ENCODE measurements around the gene PTPRK.

PTPRK gene

DNA sequence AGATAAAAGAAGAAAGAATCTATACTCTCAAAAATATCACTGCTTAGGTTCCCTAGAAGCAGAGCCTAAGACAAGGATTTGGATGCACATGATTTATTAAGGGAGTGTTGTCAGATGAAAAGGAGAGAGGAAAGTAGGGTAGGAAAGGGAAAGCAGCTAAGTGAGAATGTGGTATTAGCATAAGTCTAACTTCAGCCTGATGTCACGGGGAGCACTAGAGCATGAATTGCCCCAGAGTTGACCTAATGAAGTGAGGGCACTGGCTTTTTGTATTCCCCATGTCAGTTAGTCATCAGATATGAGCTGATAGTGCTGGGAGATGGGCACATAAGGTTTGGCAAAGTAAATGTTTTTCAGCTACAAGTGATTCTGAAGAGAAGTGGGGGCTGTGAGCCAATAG lies 490.6 kb downstream of the PTPRK start:
- Histone ChIP-seq H3K4me1 (no peaks in the 10 kb centered on the region), H3K9ac (no peak overlapping the region), H3K27me3 (ENCODE audit: control insufficient read depth, insufficient read depth, low read length) (no peaks in the 10 kb centered on the region), H3K36me3 (ENCODE audit: control insufficient read depth, insufficient read depth, low read length) (no peaks in the 10 kb centered on the region), H3K79me2 (no peaks in the 10 kb centered on the region), H2AFZ (no peak overlapping the region), H3K4me2 (ENCODE audit: low read length) (no peak overlapping the region), H3K27ac (no peak overlapping the region), H3K4me3 (ENCODE audit: low read depth, low read length) (no peak overlapping the region), H3K9me3 (ENCODE audit: control insufficient read depth, low read length) (no peaks in the 10 kb centered on the region)
- TF ChIP-seq, protein P1, sequence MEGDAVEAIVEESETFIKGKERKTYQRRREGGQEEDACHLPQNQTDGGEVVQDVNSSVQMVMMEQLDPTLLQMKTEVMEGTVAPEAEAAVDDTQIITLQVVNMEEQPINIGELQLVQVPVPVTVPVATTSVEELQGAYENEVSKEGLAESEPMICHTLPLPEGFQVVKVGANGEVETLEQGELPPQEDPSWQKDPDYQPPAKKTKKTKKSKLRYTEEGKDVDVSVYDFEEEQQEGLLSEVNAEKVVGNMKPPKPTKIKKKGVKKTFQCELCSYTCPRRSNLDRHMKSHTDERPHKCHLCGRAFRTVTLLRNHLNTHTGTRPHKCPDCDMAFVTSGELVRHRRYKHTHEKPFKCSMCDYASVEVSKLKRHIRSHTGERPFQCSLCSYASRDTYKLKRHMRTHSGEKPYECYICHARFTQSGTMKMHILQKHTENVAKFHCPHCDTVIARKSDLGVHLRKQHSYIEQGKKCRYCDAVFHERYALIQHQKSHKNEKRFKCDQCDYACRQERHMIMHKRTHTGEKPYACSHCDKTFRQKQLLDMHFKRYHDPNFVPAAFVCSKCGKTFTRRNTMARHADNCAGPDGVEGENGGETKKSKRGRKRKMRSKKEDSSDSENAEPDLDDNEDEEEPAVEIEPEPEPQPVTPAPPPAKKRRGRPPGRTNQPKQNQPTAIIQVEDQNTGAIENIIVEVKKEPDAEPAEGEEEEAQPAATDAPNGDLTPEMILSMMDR (IDR thresholded peaks at IDR 0.05): no peak

DNA sequence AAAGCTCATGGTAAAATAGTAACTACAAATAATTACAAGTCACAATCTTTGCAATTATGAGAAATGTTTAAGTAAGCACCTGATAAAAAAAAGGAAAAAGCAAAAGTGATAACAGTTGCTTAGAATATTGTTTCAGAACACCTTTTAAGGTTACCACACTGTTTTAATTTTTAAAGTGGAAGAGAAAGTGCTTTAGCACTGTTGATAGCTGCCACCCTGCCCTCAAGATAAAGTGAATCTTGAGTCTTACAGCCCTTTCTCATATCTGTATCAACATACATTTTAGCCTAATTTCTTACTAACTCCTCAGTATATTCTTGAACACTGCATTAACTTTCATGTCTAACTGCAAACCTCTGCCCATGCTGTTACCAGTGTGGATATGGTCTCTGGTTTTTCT lies 492.2 kb downstream of the PTPRK start:
- H3K4me3 ChIP-seq (ENCODE audit: low read depth, low read length): no peak overlapping the region
- TF ChIP-seq, protein P1 (IDR thresholded peaks at IDR 0.05): no peak
- no peak overlapping the region for H3K4me2 ChIP-seq (ENCODE audit: low read length)
- no peaks in the 10 kb centered on the region for H3K79me2 ChIP-seq
- H3K4me1 ChIP-seq: no peaks in the 10 kb centered on the region
- no peaks in the 10 kb centered on the region for H3K27me3 ChIP-seq (ENCODE audit: control insufficient read depth, insufficient read depth, low read length)
- H2AFZ ChIP-seq: no peak overlapping the region
- no peak overlapping the region for H3K9ac ChIP-seq
- no peak overlapping the region for H3K27ac ChIP-seq
- H3K36me3 ChIP-seq (ENCODE audit: control insufficient read depth, insufficient read depth, low read length): no peaks in the 10 kb centered on the region
- H3K9me3 ChIP-seq (ENCODE audit: control insufficient read depth, low read length): no peaks in the 10 kb centered on the region

DNA sequence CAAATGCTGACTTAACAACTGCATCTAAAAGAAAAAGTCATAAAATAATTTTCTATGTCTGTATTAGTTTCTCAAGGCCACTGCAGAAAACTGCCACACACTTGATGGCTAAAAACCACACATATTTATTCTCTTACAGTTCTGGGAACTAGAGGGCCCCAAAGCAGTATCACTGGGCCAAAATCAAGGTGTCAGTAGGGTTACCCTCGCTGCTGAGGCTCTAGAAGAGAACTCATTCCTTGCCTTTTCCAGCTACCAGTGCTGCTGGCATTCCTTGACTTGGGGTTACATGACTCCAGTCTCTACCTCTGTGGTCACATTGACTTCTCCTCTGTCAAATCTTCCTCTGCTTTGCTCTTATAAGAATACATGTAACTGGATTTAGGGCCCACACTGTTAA lies 494.9 kb downstream of the PTPRK start:
- no peaks in the 10 kb centered on the region for H3K79me2 ChIP-seq
- no peak overlapping the region for H3K9ac ChIP-seq
- H3K27ac ChIP-seq: no peak overlapping the region
- no peak overlapping the region for H3K4me3 ChIP-seq (ENCODE audit: low read depth, low read length)
- no peaks in the 10 kb centered on the region for H3K4me1 ChIP-seq
- no peaks in the 10 kb centered on the region for H3K9me3 ChIP-seq (ENCODE audit: control insufficient read depth, low read length)
- H3K4me2 ChIP-seq (ENCODE audit: low read length): no peak overlapping the region
- no peaks in the 10 kb centered on the region for H3K27me3 ChIP-seq (ENCODE audit: control insufficient read depth, insufficient read depth, low read length)
- TF ChIP-seq, protein P1 (IDR thresholded peaks at IDR 0.05): no peak
- no peaks in the 10 kb centered on the region for H3K36me3 ChIP-seq (ENCODE audit: control insufficient read depth, insufficient read depth, low read length)
- H2AFZ ChIP-seq: no peak overlapping the region

DNA sequence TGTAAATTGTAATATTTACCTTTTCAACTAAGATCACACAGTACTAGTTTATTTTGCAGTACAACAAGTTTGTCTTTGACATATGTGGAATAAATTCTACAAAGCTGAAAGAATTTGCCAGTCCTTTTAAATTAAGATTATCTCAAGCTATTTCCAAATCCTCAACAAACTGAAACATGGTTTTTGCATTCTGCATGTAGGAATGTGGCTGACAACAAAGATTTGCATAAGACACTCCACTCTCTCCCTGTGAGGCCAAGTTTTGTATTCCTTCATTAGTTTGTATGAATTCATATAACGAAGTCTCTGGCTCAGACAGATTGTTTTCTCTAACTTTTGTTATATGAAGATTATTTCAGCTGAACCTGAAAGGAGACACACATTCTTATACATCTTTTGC lies 495.4 kb downstream of the PTPRK start:
- H3K4me2 ChIP-seq (ENCODE audit: low read length): no peak overlapping the region
- no peak overlapping the region for H3K27ac ChIP-seq
- no peaks in the 10 kb centered on the region for H3K79me2 ChIP-seq
- TF ChIP-seq, protein P1 (IDR thresholded peaks at IDR 0.05): no peak
- H3K4me3 ChIP-seq (ENCODE audit: low read depth, low read length): no peak overlapping the region
- no peak overlapping the region for H2AFZ ChIP-seq
- H3K9me3 ChIP-seq (ENCODE audit: control insufficient read depth, low read length): no peaks in the 10 kb centered on the region
- no peaks in the 10 kb centered on the region for H3K36me3 ChIP-seq (ENCODE audit: control insufficient read depth, insufficient read depth, low read length)
- H3K4me1 ChIP-seq: no peaks in the 10 kb centered on the region
- H3K9ac ChIP-seq: no peak overlapping the region
- H3K27me3 ChIP-seq (ENCODE audit: control insufficient read depth, insufficient read depth, low read length): no peaks in the 10 kb centered on the region

DNA sequence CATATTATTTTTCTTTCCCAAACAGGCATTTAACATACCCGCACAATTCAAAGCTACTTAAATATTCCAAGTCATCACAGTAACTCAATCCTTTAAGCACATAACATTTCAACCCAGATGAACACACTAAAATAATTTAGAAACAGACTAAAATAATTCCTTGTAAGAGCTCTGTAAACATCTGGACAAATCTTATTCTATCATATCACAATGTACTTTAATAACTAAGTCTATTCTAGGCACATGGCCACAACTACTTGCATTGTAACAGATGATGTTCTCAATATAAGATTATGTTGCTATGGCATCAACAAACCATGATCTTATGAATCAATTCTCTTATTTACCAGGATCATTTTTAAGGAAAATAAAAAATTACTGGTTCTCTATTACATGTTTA lies 496.4 kb downstream of the PTPRK start:
- Histone ChIP-seq H3K4me1 (no peaks in the 10 kb centered on the region), H3K9me3 (ENCODE audit: control insufficient read depth, low read length) (no peaks in the 10 kb centered on the region), H3K79me2 (no peaks in the 10 kb centered on the region), H3K9ac (no peak overlapping the region), H3K4me2 (ENCODE audit: low read length) (no peak overlapping the region), H3K4me3 (ENCODE audit: low read depth, low read length) (no peak overlapping the region), H3K36me3 (ENCODE audit: control insufficient read depth, insufficient read depth, low read length) (no peaks in the 10 kb centered on the region), H3K27ac (no peak overlapping the region), H2AFZ (no peak overlapping the region), H3K27me3 (ENCODE audit: control insufficient read depth, insufficient read depth, low read length) (no peaks in the 10 kb centered on the region)
- TF ChIP-seq, protein P1 (IDR thresholded peaks at IDR 0.05): no peak

Measured in parathyroid adenoma (tissue), 2 donors.